H1 (cell line): ENCODE results near the gene EEF2K. TPM values are rescaled to one million over a fixed set of nuclear protein-coding genes. Genes with fewer than 3 reads are reported as not detected.

Experiments used
- CTCF ChIA-PET: fragments of 300-600 bp; sonication (Branson Sonifier 250); formaldehyde crosslinking; loops from one replicate; lab custom pipeline; 2021; ENCODE audit not compliant: partially characterized antibody; lab: Charles Lee
- POLR2A ChIA-PET: fragments of 300-600 bp; sonication (Branson Sonifier 250); formaldehyde crosslinking; loops from one replicate; lab custom pipeline; 2021; ENCODE audit warnings: inconsistent platforms; ENCODE audit not compliant: partially characterized antibody; lab: Charles Lee
- DNase-seq, 2 experiments: peaks; one replicate each; pipeline versions ENCODE4 v3.0.0 to v3.0.0-alpha.2; 2010 to 2022; ENCODE audit warnings: low spot score in 2 of 2, low read depth in 1 of 2, mixed read lengths in 1 of 2
- FAIRE-seq: peaks from 2 replicates; lab custom pipeline; 2011; peaks lifted over from hg19 to GRCh38; lab: Jason Lieb, UNC
- H2AFZ ChIP-seq: 2 replicates; pipeline ENCODE4 v1.8.1; 2012; ENCODE audit warnings: low read length, inconsistent platforms
- H2AK5ac ChIP-seq: 2 replicates; pipeline ENCODE4 v1.6.1; 2013; ENCODE audit warnings: low read depth, low read length
- H2BK120ac ChIP-seq: replicated peaks from 2 replicates; pipeline ENCODE3; 2013; ENCODE audit warnings: low read depth, low read length, inconsistent platforms
- H2BK12ac ChIP-seq: 2 replicates; pipeline ENCODE4 v1.6.1; 2013; ENCODE audit warnings: low read depth, low read length
- H2BK15ac ChIP-seq: 2 replicates; pipeline ENCODE4 v1.6.1; 2013; ENCODE audit warnings: low read length
- H2BK20ac ChIP-seq: 2 replicates; pipeline ENCODE4 v1.6.1; 2013; ENCODE audit warnings: low read length
- H2BK5ac ChIP-seq: 2 replicates; pipeline ENCODE4 v1.6.1; 2013; ENCODE audit warnings: low read depth, low read length
- H3K14ac ChIP-seq: 2 replicates; pipeline ENCODE4 v1.6.1; 2013; ENCODE audit warnings: inconsistent platforms; ENCODE audit not compliant: insufficient read length
- H3K18ac ChIP-seq: 2 replicates; pipeline ENCODE4 v1.6.1; 2013; ENCODE audit warnings: low read length; ENCODE audit errors: extremely low read depth
- H3K23ac ChIP-seq: 2 replicates; pipeline ENCODE4 v1.6.1; 2013; ENCODE audit warnings: inconsistent platforms; ENCODE audit not compliant: insufficient read length
- H3K23me2 ChIP-seq: 2 replicates; pipeline ENCODE4 v1.6.1; 2013; ENCODE audit warnings: low read depth, low read length
- H3K27ac ChIP-seq: 2 replicates; pipeline ENCODE4 v1.6.1; 2011; ENCODE audit warnings: low read depth, low read length, inconsistent platforms
- H3K27me3 ChIP-seq, 4 experiments: replicated peaks in 1 of 4; 1 replicate in 1 of 4; 2 replicates in 3 of 4; pipeline versions ENCODE4 v1.6.1 to v1.8.1; 2011 to 2013; ENCODE audit warnings: low read length in 3 of 4, mild to moderate bottlenecking in 3 of 4, inconsistent platforms in 2 of 4, mixed read lengths in 2 of 4, moderate library complexity in 1 of 4; ENCODE audit not compliant: control insufficient read depth in 3 of 4, insufficient read depth in 3 of 4; ENCODE audit errors: extremely low read depth in 1 of 4
- H3K36me3 ChIP-seq, 4 experiments: 2 replicates each; pipeline versions ENCODE4 v1.6.1 to v1.8.1; 2011 to 2013; ENCODE audit warnings: mild to moderate bottlenecking in 4 of 4, low read length in 3 of 4, moderate library complexity in 2 of 4, control low read depth in 1 of 4, inconsistent platforms in 1 of 4; ENCODE audit not compliant: insufficient read depth in 4 of 4, control insufficient read depth in 2 of 4
- H3K4ac ChIP-seq: replicated peaks from 2 replicates; pipeline ENCODE3; 2013; ENCODE audit warnings: low read length, low read depth, mixed read lengths, inconsistent platforms; ENCODE audit not compliant: insufficient read length
- H3K4me1 ChIP-seq, 4 experiments: replicated peaks in 1 of 4; 1 replicate in 1 of 4; 2 replicates in 3 of 4; pipeline versions ENCODE4 v1.6.1 to v1.8.1; 2011 to 2013; ENCODE audit warnings: low read length in 3 of 4, inconsistent platforms in 2 of 4, mixed read lengths in 1 of 4; ENCODE audit not compliant: insufficient read depth in 4 of 4, control insufficient read depth in 3 of 4
- H3K4me2 ChIP-seq, 2 experiments: 2 replicates each; pipeline versions ENCODE4 v1.6.1 to v1.8.1; 2011 to 2013; ENCODE audit warnings: low read depth in 2 of 2, low read length in 2 of 2, control low read depth in 1 of 2, inconsistent platforms in 1 of 2, mild to moderate bottlenecking in 1 of 2; ENCODE audit not compliant: insufficient read depth in 1 of 2
- H3K4me3 ChIP-seq, 4 experiments: fragments of 200-600, 300-600 bp in 1 of 4; sonication (generic), shearing (Covaris generic), sonication (Bioruptor Twin) in 1 of 4; 2 replicates each; pipeline versions ENCODE4 v1.5.1 to v1.8.1; 2011 to 2016; ENCODE audit warnings: low read length in 4 of 4, low read depth in 3 of 4, control low read depth in 2 of 4, inconsistent platforms in 2 of 4, mild to moderate bottlenecking in 2 of 4, mixed read lengths in 1 of 4, moderate library complexity in 1 of 4; ENCODE audit not compliant: insufficient read depth in 2 of 4; ENCODE audit errors: extremely low read depth in 1 of 4
- H3K56ac ChIP-seq: replicated peaks from 2 replicates; pipeline ENCODE3; 2013; ENCODE audit warnings: low read depth, mild to moderate bottlenecking, mixed read lengths, low read length, inconsistent platforms; ENCODE audit not compliant: insufficient read length
- H3K79me1 ChIP-seq: 2 replicates; pipeline ENCODE4 v1.6.1; 2013; ENCODE audit warnings: low read depth, low read length, control low read depth
- H3K79me2 ChIP-seq, 2 experiments: 2 replicates each; pipeline versions ENCODE4 v1.6.1 to v1.8.1; 2012 to 2013; ENCODE audit warnings: low read length in 2 of 2, mild to moderate bottlenecking in 2 of 2, inconsistent platforms in 1 of 2; ENCODE audit not compliant: insufficient read depth in 2 of 2, control insufficient read depth in 1 of 2
- H3K9ac ChIP-seq, 4 experiments: replicated peaks in 1 of 4; 1 replicate in 1 of 4; 2 replicates in 3 of 4; pipeline versions ENCODE4 v1.6.1 to v1.8.1; 2011 to 2013; ENCODE audit warnings: low read depth in 3 of 4, low read length in 3 of 4, control low read depth in 2 of 4, mild to moderate bottlenecking in 2 of 4, moderate library complexity in 2 of 4, inconsistent platforms in 1 of 4; ENCODE audit errors: extremely low read depth in 1 of 4
- H3K9me3 ChIP-seq, 2 experiments: 2 replicates each; pipeline versions ENCODE4 v1.6.1 to v1.8.1; 2012 to 2013; ENCODE audit warnings: mild to moderate bottlenecking in 2 of 2, moderate library complexity in 2 of 2, control low read depth in 1 of 2, inconsistent platforms in 1 of 2, low read depth in 1 of 2, low read length in 1 of 2, mixed read lengths in 1 of 2; ENCODE audit not compliant: insufficient read depth in 2 of 2
- H4K20me1 ChIP-seq, 2 experiments: replicated peaks in 1 of 2; 2 replicates each; pipeline versions ENCODE3 to v1.8.1; 2011 to 2013; ENCODE audit warnings: inconsistent platforms in 2 of 2, low read length in 2 of 2, mild to moderate bottlenecking in 1 of 2; ENCODE audit not compliant: insufficient read depth in 2 of 2, control insufficient read depth in 1 of 2
- H4K5ac ChIP-seq: 2 replicates; pipeline ENCODE4 v1.6.1; 2013; ENCODE audit warnings: low read length, low read depth, mixed read lengths, inconsistent platforms; ENCODE audit not compliant: insufficient read length
- H4K8ac ChIP-seq: 2 replicates; pipeline ENCODE4 v1.8.0; 2013; ENCODE audit warnings: mild to moderate bottlenecking, moderate library complexity, low read length, inconsistent platforms; ENCODE audit not compliant: insufficient read depth; ENCODE audit errors: extremely low read depth
- H4K91ac ChIP-seq: replicated peaks from 2 replicates; pipeline ENCODE3; 2013; ENCODE audit warnings: low read length, mixed read lengths, inconsistent platforms; ENCODE audit not compliant: insufficient read length
- HDAC6 ChIP-seq: IDR thresholded peaks from one replicate; pipeline ENCODE4 v1.7.1; 2012; ENCODE audit warnings: low read depth, mild to moderate bottlenecking, inconsistent platforms, low read length, moderate library complexity
- KDM1A ChIP-seq: fragments of 200-600, 300-600 bp; sonication (generic); IDR thresholded peaks from 2 replicates; pipeline ENCODE4 v1.7.1; 2016; ENCODE audit warnings: mild to moderate bottlenecking, low read length, borderline replicate concordance
- SP4 ChIP-seq: IDR thresholded peaks from 2 replicates; pipeline ENCODE4 v1.6.1; 2012; ENCODE audit warnings: low read length, inconsistent platforms
- WGBS, 2 experiments: shearing (Covaris generic) in 1 of 2; methylation state at CpG; one replicate each; pipeline versions ENCODE4 v1.1.6 to v1.1.7; 2013 to 2015; ENCODE audit warnings: low lambda C conversion rate in 2 of 2, mixed read lengths in 2 of 2, inconsistent platforms in 1 of 2, low coverage in 1 of 2, missing lambda C conversion rate in 1 of 2; ENCODE audit not compliant: insufficient replicate concordance in 2 of 2, insufficient coverage in 1 of 2, insufficient read length in 1 of 2; ENCODE audit errors: extremely low coverage in 1 of 2, missing lambda C conversion rate in 1 of 2; 5-methylcytosine and 5-hydroxymethylcytosine counted together
- polyA plus RNA-seq, 7 experiments: library from polyadenylated mRNA; depleted of rRNA in 3 of 7; stranded (reverse) in 5 of 7; unstranded in 2 of 7; fragments of >200 nt in 5 of 7; fragments of 200-250 nt in 2 of 7; gene quantifications; 1 replicate in 5 of 7; 2 replicates in 1 of 7; 4 replicates in 1 of 7; pipeline versions ENCODE4 v1.2.1 to v1.2.3, GENCODE V29; 2011 to 2013; ENCODE audit warnings: missing spikeins in 2 of 7, mixed read lengths in 2 of 7
- total RNA-seq: library from RNA; stranded (reverse); fragmentation: NEBNext Ultra II Directional; extraction: Animal tissue kit (Norgen Biotek cat#: 25700); gene quantifications from 2 replicates; pipeline ENCODE4 v1.2.1, GENCODE V29; 2021

Gene EEF2K
- total and polyA plus RNA-seq, 2 of the 8 experiments (the other 6 are each of a cell fraction or from before 2014, with no cell fraction given), result 14.9 to 30.2 TPM

- Histone ChIP-seq H2AFZ (no peak overlapping the region), H2BK20ac (no peak overlapping the region), H4K5ac (no peak overlapping the region), H3K27me3 (no peaks in the 10 kb centered on the region), H3K9ac (no peak overlapping the region), H2BK5ac (no peak overlapping the region), H3K23me2 (no peaks in the 10 kb centered on the region), H2BK12ac (no peak overlapping the region), H3K56ac (no peak overlapping the region), H2AK5ac (no peak overlapping the region), H3K4me1 (no peaks in the 10 kb centered on the region), H3K23ac (no peak overlapping the region), H3K18ac (no peak overlapping the region), H3K36me3 (no peaks in the 10 kb centered on the region; a peak in 1 of 8 replicates), H3K79me2 (peaks cover 0 to 11% of the 10 kb centered on the region in 2 experiments; a peak in 1 of 4 replicates), H3K79me1 (no peaks in the 10 kb centered on the region; the same call in 1 of the 2 replicates), H3K9me3 (no peaks in the 10 kb centered on the region), H3K14ac (no peak overlapping the region), H2BK15ac (no peak overlapping the region), H2BK120ac (no peak overlapping the region), H3K4me3 (no peak overlapping the region), H4K8ac (no peak overlapping the region), H4K91ac (no peak overlapping the region), H4K20me1 (peaks cover 0 to 1% of the 10 kb centered on the region in 2 experiments), H3K4me2 (no peak overlapping the region), H3K4ac (no peak overlapping the region), H3K27ac (no peak overlapping the region)
- TF ChIP-seq HDAC6 (no peak), KDM1A (no peak), SP4 (no peak)
- POLR2A ChIA-PET, result interaction anchor here (1.2 to 2.1 kb wide), 2 partner anchors 10 to 24 kb away, joined by 5 to 10 read pairs; partner anchors contain the start of gene EEF2K
- CTCF ChIA-PET, result interaction anchor here (0.7 to 3.2 kb wide), 4 partner anchors 10 to 162 kb away, joined by 3 to 11 read pairs (median 3); partner anchors contain the start of gene EEF2K
- DNase-seq (no peak), FAIRE-seq (no peak)
- WGBS, 2 experiments, result 88% methylated on average over 9 of the region's 9 CpGs; no CpG with 5 or more reads in 1 of the 2 experiments
Measured at GRCh38 chr16:22216191-22216831, 10.2 kb downstream of the EEF2K start.
